Measurements from ENCODE around the gene NKTR.
A peak's percentile ranks its signal among the peaks of the same experiment; 100 is the strongest.

Gene NKTR

GRCh38 chr3:42647821-42648459 is 47.5 kb downstream of the NKTR start:
- no peak overlapping the region for H3K4me3 ChIP-seq (ENCODE audit: low read depth, low read length)
- in situ Hi-C loops (cut with HindIII; ENCODE audit: low sequenced_read_pairs), result no loop called here
- no peak for TF ChIP-seq CTCF (IDR thresholded peaks at IDR 0.05; ENCODE audit: low read depth, low read length)
- DNase-seq (ENCODE audit: low read depth, low spot score), result no peak

- no peak for DNase-seq (ENCODE audit: low read depth, low spot score)
- in situ Hi-C loops (cut with HindIII; ENCODE audit: low sequenced_read_pairs), result no loop called here
- no peak overlapping the region for H3K4me3 ChIP-seq (ENCODE audit: low read depth, low read length)
- TF ChIP-seq CTCF (IDR thresholded peaks at IDR 0.05; ENCODE audit: low read depth, low read length), result no peak
Measured at GRCh38 chr3:42649006-42649405, 48.5 kb downstream of the NKTR start.

GRCh38 chr3:42649783-42650182 is 49.3 kb downstream of the NKTR start:
- in situ Hi-C loops (cut with HindIII; ENCODE audit: low sequenced_read_pairs), result no loop called here
- H3K4me3 ChIP-seq (ENCODE audit: low read depth, low read length), result no peak overlapping the region
- DNase-seq (ENCODE audit: low read depth, low spot score), result no peak
- TF ChIP-seq CTCF (IDR thresholded peaks at IDR 0.05; ENCODE audit: low read depth, low read length), result no peak

- H3K4me3 ChIP-seq (ENCODE audit: low read depth, low read length), result no peak overlapping the region
- in situ Hi-C loops (cut with HindIII; ENCODE audit: low sequenced_read_pairs), result no loop called here
- no peak for TF ChIP-seq CTCF (IDR thresholded peaks at IDR 0.05; ENCODE audit: low read depth, low read length)
- DNase-seq (ENCODE audit: low read depth, low spot score), result peak; percentile 58
Measured at GRCh38 chr3:42651248-42652091, 51.0 kb downstream of the NKTR start.

- no peak for TF ChIP-seq CTCF (IDR thresholded peaks at IDR 0.05; ENCODE audit: low read depth, low read length)
- in situ Hi-C loops (cut with HindIII; ENCODE audit: low sequenced_read_pairs), result no loop called here
- no peak for DNase-seq (ENCODE audit: low read depth, low spot score)
- H3K4me3 ChIP-seq (ENCODE audit: low read depth, low read length), result peak overlapping the region; percentile 68
Measured at GRCh38 chr3:42652251-42652610, 51.7 kb downstream of the NKTR start.

GRCh38 chr3:42652611-42653302 is 52.3 kb downstream of the NKTR start:
- in situ Hi-C loops (cut with HindIII; ENCODE audit: low sequenced_read_pairs), result no loop called here
- peak; percentile 84 for DNase-seq (ENCODE audit: low read depth, low spot score)
- H3K4me3 ChIP-seq (ENCODE audit: low read depth, low read length), result peak overlapping the region; percentile 68
- no peak for TF ChIP-seq CTCF (IDR thresholded peaks at IDR 0.05; ENCODE audit: low read depth, low read length)

Measured in astrocyte of the spinal cord (primary cell).